Kidney epithelial cell (primary cell): ENCODE data around the gene URI1. TPM values are rescaled to one million over a fixed set of nuclear protein-coding genes. Genes with fewer than 3 reads are reported as not detected.

ENCODE experiments used
- DNase-seq: peaks from one replicate; pipeline ENCODE4 v3.0.0-alpha.2; 2010; ENCODE audit warnings: low read depth
- H3K27me3 ChIP-seq: 2 replicates; pipeline ENCODE4 v1.6.0; 2011; ENCODE audit warnings: low read length; ENCODE audit not compliant: control insufficient read depth, insufficient read depth
- H3K36me3 ChIP-seq: 2 replicates; pipeline ENCODE4 v1.5.1; 2011; ENCODE audit warnings: low read length; ENCODE audit not compliant: control insufficient read depth, insufficient read depth
- H3K4me3 ChIP-seq: 2 replicates; pipeline ENCODE4 v1.5.1; 2011; ENCODE audit warnings: low read depth, mild to moderate bottlenecking, control low read depth, low read length
- total RNA-seq: library from RNA; depleted of rRNA; stranded (reverse); fragments of >200 nt; gene quantifications from 2 replicates; pipeline ENCODE4 v1.2.3, GENCODE V29; 2015
- TF ChIP-seq, protein P1 (sequence below): IDR thresholded peaks from 2 replicates; pipeline ENCODE4 v1.5.1; 2011; ENCODE audit warnings: mild to moderate bottlenecking, moderate library complexity, low read length, control low read depth, inconsistent platforms; ENCODE audit not compliant: insufficient read depth, poor library complexity, severe bottlenecking

The URI1 gene
- total RNA-seq, 1 donor from 2014 or later: 52.0 TPM

- H3K27me3 ChIP-seq: no peaks in the 10 kb centered on the region
- TF ChIP-seq, protein P1, sequence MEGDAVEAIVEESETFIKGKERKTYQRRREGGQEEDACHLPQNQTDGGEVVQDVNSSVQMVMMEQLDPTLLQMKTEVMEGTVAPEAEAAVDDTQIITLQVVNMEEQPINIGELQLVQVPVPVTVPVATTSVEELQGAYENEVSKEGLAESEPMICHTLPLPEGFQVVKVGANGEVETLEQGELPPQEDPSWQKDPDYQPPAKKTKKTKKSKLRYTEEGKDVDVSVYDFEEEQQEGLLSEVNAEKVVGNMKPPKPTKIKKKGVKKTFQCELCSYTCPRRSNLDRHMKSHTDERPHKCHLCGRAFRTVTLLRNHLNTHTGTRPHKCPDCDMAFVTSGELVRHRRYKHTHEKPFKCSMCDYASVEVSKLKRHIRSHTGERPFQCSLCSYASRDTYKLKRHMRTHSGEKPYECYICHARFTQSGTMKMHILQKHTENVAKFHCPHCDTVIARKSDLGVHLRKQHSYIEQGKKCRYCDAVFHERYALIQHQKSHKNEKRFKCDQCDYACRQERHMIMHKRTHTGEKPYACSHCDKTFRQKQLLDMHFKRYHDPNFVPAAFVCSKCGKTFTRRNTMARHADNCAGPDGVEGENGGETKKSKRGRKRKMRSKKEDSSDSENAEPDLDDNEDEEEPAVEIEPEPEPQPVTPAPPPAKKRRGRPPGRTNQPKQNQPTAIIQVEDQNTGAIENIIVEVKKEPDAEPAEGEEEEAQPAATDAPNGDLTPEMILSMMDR: no peak
- no peaks in the 10 kb centered on the region for H3K36me3 ChIP-seq
- no peak for DNase-seq
- no peak overlapping the region for H3K4me3 ChIP-seq
Measured at GRCh38 chr19:30017172-30017571, 75.1 kb downstream of the URI1 start.

- Histone ChIP-seq H3K27me3 (no peaks in the 10 kb centered on the region), H3K4me3 (no peak overlapping the region), H3K36me3 (no peaks in the 10 kb centered on the region)
- DNase-seq: no peak
- TF ChIP-seq, protein P1: no peak
Measured at GRCh38 chr19:30020189-30020588, 78.2 kb downstream of the URI1 start.

GRCh38 chr19:30022659-30023058 is 80.6 kb downstream of the URI1 start:
- Histone ChIP-seq H3K4me3 (no peak overlapping the region), H3K36me3 (no peaks in the 10 kb centered on the region)
- TF ChIP-seq, protein P1: no peak

DNA sequence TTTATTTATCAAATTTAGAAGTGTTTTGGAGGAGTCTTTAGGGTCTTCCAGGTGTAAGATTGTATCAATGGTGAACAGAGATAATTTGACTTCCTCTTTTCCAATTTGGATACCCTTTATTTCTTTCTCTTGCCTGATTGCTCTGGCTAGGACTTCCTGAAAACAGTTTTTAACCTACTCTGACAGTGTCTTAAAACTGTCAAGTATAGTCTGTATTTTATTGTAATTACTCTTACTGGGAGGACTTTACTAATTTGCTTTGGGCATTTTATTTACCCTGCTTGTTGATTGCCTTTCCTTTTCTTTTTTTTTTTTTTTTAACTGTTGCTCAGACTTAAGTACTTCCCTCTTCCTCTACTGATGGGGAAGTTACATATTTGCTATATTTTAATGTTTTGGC is 81.3 kb downstream of the URI1 start:
- H3K27me3 ChIP-seq: no peaks in the 10 kb centered on the region
- TF ChIP-seq, protein P1: no peak
- no peak for DNase-seq
- no peak overlapping the region for H3K4me3 ChIP-seq
- H3K36me3 ChIP-seq: no peaks in the 10 kb centered on the region

More at GRCh38 chr19:30022659-30023058, 80.6 kb downstream of the URI1 start:
- H3K27me3 ChIP-seq: no peaks in the 10 kb centered on the region
- DNase-seq: no peak

DNA sequence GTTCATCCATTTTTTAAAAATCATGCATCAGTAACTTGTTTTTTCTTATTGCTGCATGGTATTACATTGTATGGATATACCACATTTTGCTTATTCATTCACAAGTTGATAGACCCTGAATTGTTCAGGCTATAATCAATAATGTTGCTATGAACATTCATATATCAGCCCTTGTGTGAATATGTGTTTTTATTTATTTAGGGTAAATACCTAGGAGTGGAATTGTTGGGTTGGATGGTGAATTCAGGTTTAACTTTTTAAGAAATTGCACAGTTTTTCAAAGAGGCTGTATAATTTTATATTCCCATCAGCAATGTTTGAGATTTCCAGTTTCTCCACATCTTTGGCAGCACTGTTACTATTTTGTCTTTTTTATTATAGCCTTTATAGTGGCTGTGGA is 82.1 kb downstream of the URI1 start:
- TF ChIP-seq, protein P1: no peak

GRCh38 chr19:30026933-30027332 is 84.9 kb downstream of the URI1 start:
- H3K4me3 ChIP-seq: no peak overlapping the region
- no peaks in the 10 kb centered on the region for H3K27me3 ChIP-seq
- no peaks in the 10 kb centered on the region for H3K36me3 ChIP-seq
- no peak for DNase-seq
- TF ChIP-seq, protein P1: no peak

More for the DNA sequence above, 82.1 kb downstream of the URI1 start:
- H3K36me3 ChIP-seq: no peaks in the 10 kb centered on the region
- no peak overlapping the region for H3K4me3 ChIP-seq
- no peaks in the 10 kb centered on the region for H3K27me3 ChIP-seq
- DNase-seq: no peak
